Kidney (tissue), 22 donors: Measurements from ENCODE around the gene HSD11B1L. TPM values are rescaled to one million over a fixed set of nuclear protein-coding genes. Genes with fewer than 3 reads are reported as not detected.
A peak's percentile ranks its signal among the peaks of the same experiment; 100 is the strongest.

Experiments used
- DNase-seq, 5 donors: peaks; one replicate each; pipeline ENCODE4 v3.0.0-alpha.2; 2013 to 2020
- FAIRE-seq: peaks from 2 replicates; lab custom pipeline; 2012; peaks lifted over from hg19 to GRCh38; lab: Jason Lieb, UNC
- H3K27ac ChIP-seq, 2 donors: one replicate each; pipeline ENCODE4 v1.7.0; 2013; ENCODE audit warnings: low read depth in 2 of 2, low read length in 2 of 2, inconsistent platforms in 1 of 2
- H3K27me3 ChIP-seq: one replicate; pipeline ENCODE4 v1.7.1; 2013; ENCODE audit warnings: low read length, inconsistent platforms; ENCODE audit not compliant: control insufficient read depth, insufficient read depth
- H3K36me3 ChIP-seq, 3 donors: one replicate each; pipeline versions ENCODE4 v1.7.0 to v1.7.1; 2013; ENCODE audit warnings: low read length in 3 of 3, control low read depth in 1 of 3, inconsistent platforms in 1 of 3; ENCODE audit not compliant: insufficient read depth in 3 of 3, control insufficient read depth in 2 of 3
- H3K4me1 ChIP-seq, 3 donors: one replicate each; pipeline versions ENCODE4 v1.7.0 to v1.7.1; 2013; ENCODE audit warnings: low read length in 3 of 3, inconsistent platforms in 1 of 3, low read depth in 1 of 3; ENCODE audit not compliant: control insufficient read depth in 2 of 3, insufficient read depth in 2 of 3
- H3K4me3 ChIP-seq, 3 donors: one replicate each; pipeline versions ENCODE4 v1.7.0 to v1.8.1; 2013; ENCODE audit warnings: low read length in 3 of 3, control low read depth in 1 of 3, inconsistent platforms in 1 of 3
- H3K9ac ChIP-seq, 3 donors: one replicate each; pipeline versions ENCODE4 v1.7.0 to v1.7.1; 2013; ENCODE audit warnings: low read length in 3 of 3, control low read depth in 1 of 3, inconsistent platforms in 1 of 3
- H3K9me3 ChIP-seq, 3 donors: one replicate each; pipeline versions ENCODE4 v1.7.0 to v1.7.1; 2013; ENCODE audit warnings: low read length in 3 of 3, control low read depth in 1 of 3, inconsistent platforms in 1 of 3; ENCODE audit not compliant: control insufficient read depth in 2 of 3, insufficient read depth in 1 of 3
- CTCF ChIP-seq: IDR thresholded peaks from 3 replicates; pipeline ENCODE4 v1.5.1; 2012; ENCODE audit warnings: mild to moderate bottlenecking, moderate library complexity, borderline replicate concordance; ENCODE audit not compliant: insufficient read depth; ENCODE audit errors: extremely low read depth
- intact Hi-C: fragments of 100-400 bp; cut with DNase I; formaldehyde crosslinking; loops from one replicate; pipeline ENCODE4 v1.11.1; 2022
- long read RNA-seq, 10 donors: library from polyadenylated mRNA in 1 of 10; unstranded in 1 of 10; transcript quantifications; one replicate each; pipeline ENCODE4 v2.0.0 and lab custom pipeline, GENCODE V29; 2021 to 2026
- polyA plus RNA-seq: library from polyadenylated mRNA; stranded (reverse); fragments of 350-450 nt; fragmentation: Illumina TruSeq; extraction: RNeasy Lipid Tissue Mini Kit (QIAGEN cat#74804); gene quantifications from one replicate; pipeline ENCODE4 v1.2.3, GENCODE V29; 2014; ENCODE audit warnings: low read depth, low replicate concordance; ENCODE audit not compliant: insufficient read depth
- total RNA-seq: library from RNA; stranded (reverse); fragmentation: NEBNext Ultra II Directional; extraction: Animal tissue kit (Norgen Biotek cat#: 25700); gene quantifications from one replicate; pipeline ENCODE4 v1.2.1, GENCODE V29; 2021
- donor health status: control.
- donor health status: control.
- donor health status: control.
- donor health status: control.
- donor health status: control.
- donor health status: DM: yes; HTN: yes; CAD: no.
- donor health status: Normal renal cell carcinoma (clear cell type).

HSD11B1L gene
- total RNA-seq = 7.8 TPM
- 29.9 TPM for polyA plus RNA-seq
- long read RNA-seq, donor 1, partial matches to known transcripts = 0 of 2 reads
- long read RNA-seq, donor 1, other reads (novel, unspliced or antisense) = 0 of 2 reads
- long read RNA-seq, donor 2, partial matches to known transcripts = 0 of 3 reads
- long read RNA-seq, donor 2, other reads (novel, unspliced or antisense) = 0 of 3 reads
- long read RNA-seq, donor 3, partial matches to known transcripts = 0 of 5 reads
- long read RNA-seq, donor 3, other reads (novel, unspliced or antisense) = 0 of 5 reads
- long read RNA-seq, donor 4, partial matches to known transcripts = 0 of 1 reads
- long read RNA-seq, donor 4, other reads (novel, unspliced or antisense) = 0 of 1 reads
- long read RNA-seq, donor 5, partial matches to known transcripts = 0 of 1 reads
- long read RNA-seq, donor 5, other reads (novel, unspliced or antisense) = 0 of 1 reads
- long read RNA-seq, donor 6, partial matches to known transcripts = 0 of 1 reads
- long read RNA-seq, donor 6, other reads (novel, unspliced or antisense) = 0 of 1 reads
- long read RNA-seq, donor 7, partial matches to known transcripts = 70 of 84 reads
- long read RNA-seq, donor 7, other reads (novel, unspliced or antisense) = 6 of 84 reads
- long read RNA-seq, donor 8, partial matches to known transcripts = 0 of 6 reads
- long read RNA-seq, donor 8, other reads (novel, unspliced or antisense) = 0 of 6 reads
- long read RNA-seq, donor 9, partial matches to known transcripts = 0 of 2 reads
- long read RNA-seq, donor 9, other reads (novel, unspliced or antisense) = 0 of 2 reads
- long read RNA-seq, donor 10, partial matches to known transcripts = 0 of 3 reads
- long read RNA-seq, donor 10, other reads (novel, unspliced or antisense) = 0 of 3 reads

GRCh38 chr19:5680437-5681368, at the start of gene HSD11B1L, which contains the start of gene MICOS13:
Gene HSD11B1L, plus strand, starts transcription at chr19:5681027. Its CDS starts 3,806 bp downstream, at chr19:5684833.
Gene MICOS13, minus strand, starts transcription at chr19:5680516. Its CDS starts 30 bp downstream, at chr19:5680486.
- Histone ChIP-seq H3K27ac (peak within 1 kb of the TSS; percentile 86 to 94), H3K36me3 (no peaks in the 10 kb centered on the region), H3K4me1 (peaks cover 0 to 12% (median 5%) of the 10 kb centered on the region in 3 donors), H3K9ac (peak within 1 kb of the TSS; percentile 75 to 97 (median 92)), H3K4me3 (peak within 1 kb of the TSS; percentile 80 to 99 (median 97)), H3K9me3 (no peaks in the 10 kb centered on the region), H3K27me3 (no peaks in the 10 kb centered on the region)
- no peak for TF ChIP-seq CTCF
- DNase-seq (peak; percentile 99 to 100 (median 99)), FAIRE-seq (peak; percentile 94)
- intact Hi-C loops = no loop called here

GRCh38 chr19:5631567-5632240, 49.1 kb upstream of the HSD11B1L start:
- intact Hi-C loops = no loop called here
- Histone ChIP-seq H3K9ac (peak overlapping the region in 1 of 3 donors; percentile 53), H3K27me3 (no peaks in the 10 kb centered on the region), H3K27ac (no peak overlapping the region), H3K4me1 (peaks cover 0 to 21% (median 19%) of the 10 kb centered on the region in 3 donors), H3K4me3 (no peak overlapping the region), H3K9me3 (no peaks in the 10 kb centered on the region), H3K36me3 (peaks cover 10 to 28% (median 14%) of the 10 kb centered on the region in 3 donors)
- peak in 1 of 5 donors; percentile 24 for DNase-seq
- FAIRE-seq = no peak
- TF ChIP-seq CTCF = no peak

- H3K9ac ChIP-seq = peak overlapping the region in 1 of 3 donors; percentile 53
- H3K36me3 ChIP-seq = peaks cover 7 to 22% (median 14%) of the 10 kb centered on the region in 3 donors
- no peak overlapping the region for H3K27ac ChIP-seq
- FAIRE-seq (no peak), DNase-seq (no peak)
- no peaks in the 10 kb centered on the region for H3K27me3 ChIP-seq
- intact Hi-C loops = no loop called here
- no peaks in the 10 kb centered on the region for H3K9me3 ChIP-seq
- H3K4me1 ChIP-seq = peaks cover 0 to 21% (median 18%) of the 10 kb centered on the region in 3 donors
- no peak overlapping the region for H3K4me3 ChIP-seq
- no peak for TF ChIP-seq CTCF
Observed at GRCh38 chr19:5632241-5632612, 48.6 kb upstream of the HSD11B1L start.
